ENCODE results near the gene AKR1D1.

- TF ChIP-seq EZH2 (IDR thresholded peaks at IDR 0.05; ENCODE audit: low read depth), result no peak
- TF ChIP-seq CTCF (conservative IDR thresholded peaks at IDR 0.05), result no peak
Observed at GRCh38 chr7:138065827-138066226, 10.4 kb upstream of the AKR1D1 start.

Data from PC-9 (cell line).